Activated T-cell treated with anti-CD3 and anti-CD28 coated beads for 24 hours (primary cell): Measurements from ENCODE around the gene ETV1.

Experiments used
- DNase-seq: peaks from one replicate; pipeline ENCODE4 v3.0.0-alpha.2; 2020; ENCODE audit warnings: low read depth

ETV1 gene

DNA sequence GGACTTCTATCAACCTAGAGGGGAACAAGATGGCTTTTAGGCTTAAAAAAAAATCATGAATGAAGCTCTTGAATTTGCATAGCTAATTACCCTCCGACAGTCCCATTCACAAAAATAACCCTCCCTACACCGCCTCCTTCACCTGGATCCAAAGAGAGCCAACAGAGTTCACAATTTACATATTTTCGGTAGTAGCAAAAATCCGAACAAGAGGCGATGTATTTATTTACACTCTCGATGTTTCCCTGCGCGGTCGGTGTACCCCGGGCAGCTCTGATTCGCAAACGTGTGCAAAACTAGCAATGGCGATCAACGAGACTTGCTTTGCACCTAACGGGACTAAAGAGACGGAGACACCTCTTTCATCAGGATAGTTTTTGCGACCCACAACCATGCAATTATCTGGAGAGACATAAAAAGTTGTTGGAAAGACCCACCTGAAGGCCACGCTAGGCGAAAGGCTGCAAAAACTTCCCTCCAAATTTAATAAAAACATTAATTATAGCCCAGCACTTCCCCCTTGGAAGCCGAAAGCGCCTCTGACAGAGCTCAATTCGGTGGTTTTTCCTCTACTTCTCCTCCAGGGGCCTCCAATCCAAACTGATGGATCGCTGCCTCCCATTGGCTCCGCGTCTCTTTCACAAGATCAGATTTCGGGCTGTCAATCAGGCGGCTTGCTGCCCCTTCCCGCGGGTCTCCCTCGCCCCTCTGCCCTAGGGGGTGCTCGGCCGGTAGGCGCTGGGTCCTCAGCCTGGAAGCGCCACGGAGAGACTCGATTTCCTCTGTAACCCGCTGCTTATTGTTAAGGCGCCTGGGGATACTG lies at the start of gene ETV1:
Gene ETV1, minus strand, starts transcription at position 541 of the 823 bp plus-strand sequence. CDS start 614 bp downstream, outside the sequence.
- no peak for DNase-seq

DNA sequence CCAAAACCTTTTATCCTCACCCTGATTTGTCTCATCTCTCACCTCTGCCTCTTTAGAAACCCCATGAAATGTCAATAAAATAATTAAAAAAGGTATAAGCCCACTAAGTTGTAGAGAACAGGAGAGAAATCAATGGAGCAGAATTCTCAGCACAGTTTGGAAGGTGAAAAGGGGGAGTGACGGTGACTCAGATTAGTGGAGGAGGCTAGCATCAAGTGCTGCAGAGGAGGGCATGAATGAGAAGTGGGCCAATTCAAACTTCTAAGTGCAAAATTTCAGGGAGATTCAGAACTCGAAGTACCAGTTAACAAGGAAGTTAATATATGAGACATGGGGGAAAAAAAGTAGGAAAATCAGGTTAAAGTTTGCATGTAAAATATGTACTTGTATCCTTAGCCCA lies 34.9 kb upstream of the ETV1 start:
- DNase-seq: no peak

DNA sequence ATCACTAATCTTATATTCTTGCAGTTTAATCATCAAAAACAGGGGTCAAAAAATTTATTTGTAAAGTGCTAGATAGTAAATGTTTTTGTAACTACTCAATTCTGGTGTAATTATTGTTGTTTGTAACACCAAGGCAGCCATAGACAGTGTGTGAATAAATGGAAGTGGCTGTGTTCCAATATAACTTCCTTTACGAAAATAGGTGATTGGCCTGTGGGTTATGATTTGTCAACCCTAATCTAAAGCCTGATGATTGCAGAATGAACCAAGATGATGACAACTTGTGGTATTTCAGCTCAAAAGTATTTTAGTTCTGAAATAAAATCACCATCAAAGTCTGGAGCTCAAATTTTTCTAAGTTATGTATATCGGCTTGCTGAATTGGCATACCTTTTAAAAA lies 34.4 kb upstream of the ETV1 start:
- DNase-seq: no peak

DNA sequence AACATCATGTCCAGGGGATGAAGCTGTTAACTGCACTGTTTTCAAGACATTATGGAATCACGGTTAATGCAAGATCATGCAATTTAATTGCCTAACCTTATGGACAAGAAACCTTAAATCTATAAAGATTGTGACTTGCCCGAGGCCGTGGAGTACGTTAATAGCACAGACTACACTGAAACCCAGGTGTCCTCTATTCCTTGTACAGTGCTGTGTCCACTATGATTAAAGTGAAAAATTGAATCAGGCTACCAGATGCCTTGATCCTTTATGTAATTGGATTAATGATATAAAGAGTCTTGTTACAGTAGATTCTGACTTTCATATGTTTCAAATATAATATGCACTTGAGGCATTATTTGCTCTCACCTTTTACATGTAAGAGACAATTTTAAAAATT lies 33.9 kb upstream of the ETV1 start:
- no peak for DNase-seq

DNA sequence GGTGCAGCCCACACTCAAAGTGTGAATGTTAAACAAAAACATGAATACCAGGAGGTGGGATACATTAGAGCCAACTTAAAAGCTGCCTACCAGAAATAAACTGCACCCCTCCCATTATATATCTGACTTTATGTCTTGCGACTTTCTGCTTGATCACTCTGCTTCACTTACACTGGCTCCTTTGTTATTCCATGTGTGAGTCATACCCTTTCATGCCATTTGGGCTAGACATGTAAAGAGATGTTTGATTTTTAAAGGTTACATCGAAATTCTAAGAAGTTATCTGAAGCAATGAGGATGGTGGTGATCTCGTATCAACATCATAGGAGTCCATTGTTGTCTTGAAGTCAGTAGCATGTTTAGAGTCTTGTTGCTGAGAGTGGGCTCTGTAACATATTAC lies 31.6 kb upstream of the ETV1 start:
- no peak for DNase-seq

DNA sequence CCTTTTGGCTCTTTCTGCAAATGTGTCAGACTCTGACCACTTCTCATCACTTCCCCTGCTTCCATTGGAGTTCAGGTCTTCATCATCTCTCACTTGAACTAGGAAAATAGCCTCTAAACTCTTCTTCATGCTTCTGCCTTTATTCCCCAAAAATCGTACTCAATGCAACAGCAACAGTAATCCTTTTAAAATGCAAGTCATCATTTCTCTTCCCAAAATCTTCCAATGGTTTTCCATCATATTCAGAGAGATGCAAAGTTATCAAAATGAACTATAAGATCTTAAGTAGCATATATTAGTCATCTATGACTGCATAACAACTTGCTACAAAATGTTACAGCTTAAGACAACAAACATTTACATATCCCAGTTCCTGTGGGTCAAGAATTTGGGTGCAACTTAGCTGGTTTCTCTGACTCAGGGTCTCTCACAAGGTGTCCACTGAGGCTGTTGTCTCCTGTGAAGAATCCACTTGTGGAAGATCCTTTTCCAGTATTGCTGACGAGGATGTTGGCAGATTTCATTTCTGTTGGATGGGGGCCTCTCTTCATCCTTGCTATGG lies 31.0 kb upstream of the ETV1 start:
- no peak for DNase-seq

DNA sequence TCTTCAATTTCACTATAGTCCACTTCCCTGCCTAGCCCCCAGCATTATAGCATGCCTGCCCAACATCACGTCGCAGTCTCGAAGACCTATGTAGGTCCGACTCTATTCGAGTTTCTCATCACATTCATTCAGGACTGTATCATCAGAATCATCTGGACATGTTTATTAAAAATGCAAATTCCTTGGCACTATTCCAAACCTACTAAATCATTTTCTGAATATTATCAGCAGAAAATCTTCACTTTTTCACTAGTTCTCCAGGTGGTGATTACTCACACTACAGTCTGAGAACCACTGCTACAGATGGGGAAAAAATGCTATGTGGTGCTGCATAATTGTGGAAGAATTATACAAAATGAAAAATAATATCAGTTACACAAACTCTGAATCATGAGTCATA lies 29.3 kb upstream of the ETV1 start:
- no peak for DNase-seq

DNA sequence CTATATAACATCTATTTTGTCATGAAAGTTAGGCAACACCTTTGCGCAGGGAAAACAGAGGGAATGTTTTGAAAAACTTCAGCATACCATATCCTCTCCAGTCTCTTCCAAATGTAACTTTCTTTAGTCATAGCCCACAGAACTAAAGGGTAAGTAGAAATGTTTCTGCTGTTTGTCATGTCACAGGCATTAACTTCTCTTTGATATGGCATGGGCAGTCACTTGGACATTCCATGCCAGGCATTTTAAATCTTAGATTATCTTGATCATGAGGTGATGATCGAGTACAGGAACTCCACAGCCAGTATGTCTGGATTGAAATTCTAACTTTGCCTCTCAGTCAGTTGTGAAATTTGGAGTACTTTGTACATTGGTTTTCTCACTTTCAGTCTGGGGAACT lies 27.5 kb upstream of the ETV1 start:
- no peak for DNase-seq

DNA sequence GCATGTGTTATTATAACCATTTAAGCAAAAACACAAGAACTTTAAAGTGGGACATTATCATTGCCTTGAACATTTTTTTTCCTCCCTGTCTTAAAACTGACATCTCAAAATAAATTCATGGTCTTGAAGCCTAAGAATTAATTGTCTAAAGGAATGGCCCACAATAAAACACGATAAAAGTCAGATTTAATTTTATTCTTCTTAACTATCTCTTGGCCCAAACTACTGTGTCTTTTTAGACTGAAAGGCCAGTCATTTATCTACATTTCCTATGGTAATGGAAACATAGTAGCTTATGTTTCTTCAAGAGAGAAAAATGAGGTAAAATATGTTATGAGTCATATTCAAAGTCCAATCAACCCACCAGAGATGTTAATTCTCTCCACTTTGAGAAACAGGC lies 24.4 kb upstream of the ETV1 start:
- DNase-seq: no peak

DNA sequence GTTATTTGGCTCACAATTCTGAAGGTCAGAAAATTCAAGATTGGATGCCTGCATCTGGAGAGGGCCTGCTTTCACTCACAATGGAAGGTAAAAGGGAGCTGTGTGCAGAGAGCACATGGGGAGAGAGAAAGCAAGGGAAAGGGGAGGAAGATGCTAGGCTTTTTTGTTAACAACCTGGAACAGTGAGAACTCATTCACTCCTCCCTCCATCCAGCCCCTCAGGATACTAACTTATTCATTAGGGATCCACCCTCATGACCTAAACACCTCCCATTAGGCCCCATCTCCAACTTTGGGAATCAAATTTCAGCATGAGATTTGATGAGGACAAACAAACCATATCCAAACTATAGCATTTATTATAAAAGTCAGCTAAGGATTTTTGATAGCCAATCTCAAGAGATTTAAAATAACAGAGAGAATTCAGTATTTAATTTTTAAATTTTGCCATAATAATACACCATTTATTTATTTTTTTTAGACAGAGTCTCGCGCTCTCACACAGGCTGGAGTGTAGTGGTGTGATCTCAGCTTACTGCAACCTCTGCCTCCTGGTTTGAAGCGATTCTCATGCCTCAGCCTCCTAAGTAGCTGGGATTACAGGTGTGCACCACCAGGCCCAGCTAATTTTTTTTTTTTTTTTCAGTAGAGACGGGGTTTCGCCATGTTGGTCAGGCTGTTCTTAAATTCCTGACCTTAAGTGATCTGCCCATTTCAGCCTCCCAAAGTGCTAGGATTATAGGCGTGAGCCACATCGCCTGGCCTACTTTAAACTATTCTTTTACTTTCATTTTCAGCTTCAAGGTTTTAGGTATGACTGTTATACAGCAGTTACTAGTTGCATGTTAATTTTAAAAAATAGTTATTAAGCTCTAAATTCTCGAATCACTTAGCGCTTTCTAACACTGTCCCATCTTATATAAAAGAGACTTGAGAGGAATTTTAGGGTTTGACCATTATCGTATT lies 20.3 kb upstream of the ETV1 start:
- no peak for DNase-seq

DNA sequence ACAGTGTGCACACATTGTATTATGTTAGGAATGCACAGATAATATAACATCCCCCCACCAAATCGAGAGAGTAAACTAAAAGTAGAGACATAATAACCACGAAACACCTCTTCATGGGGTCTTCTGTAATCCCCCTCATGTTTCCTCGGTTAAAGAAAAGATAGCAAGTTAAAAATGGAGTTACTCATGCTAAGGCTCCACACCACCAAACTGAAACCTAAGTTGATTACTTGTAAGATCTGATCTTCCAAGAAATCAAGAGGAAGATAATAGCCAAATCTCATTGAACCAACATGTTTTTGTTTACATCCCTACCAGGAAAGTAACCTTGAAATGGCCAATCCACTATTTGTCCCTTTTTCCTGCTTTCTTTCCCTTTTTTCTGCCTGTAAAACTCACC lies 11.7 kb upstream of the ETV1 start:
- DNase-seq: no peak

DNA sequence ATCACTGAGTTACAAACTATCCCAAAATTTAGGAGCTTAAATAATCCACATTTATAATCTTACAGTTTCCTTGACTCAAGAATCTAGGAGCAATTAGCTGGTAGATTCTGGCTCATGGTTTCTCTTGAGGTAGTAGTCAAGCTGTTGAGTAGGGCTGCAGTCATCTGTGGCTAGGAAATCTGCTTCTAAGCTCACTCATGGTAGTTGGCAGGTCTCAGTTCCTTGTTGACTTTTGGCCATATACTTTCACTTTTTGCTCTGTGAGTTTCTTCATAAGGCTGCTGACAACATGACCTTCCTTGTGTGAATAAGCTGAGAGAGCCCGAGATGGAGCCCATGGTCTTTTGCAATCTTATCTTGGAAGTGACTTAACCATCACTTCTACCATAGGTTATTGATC lies 10.8 kb upstream of the ETV1 start:
- no peak for DNase-seq

DNA sequence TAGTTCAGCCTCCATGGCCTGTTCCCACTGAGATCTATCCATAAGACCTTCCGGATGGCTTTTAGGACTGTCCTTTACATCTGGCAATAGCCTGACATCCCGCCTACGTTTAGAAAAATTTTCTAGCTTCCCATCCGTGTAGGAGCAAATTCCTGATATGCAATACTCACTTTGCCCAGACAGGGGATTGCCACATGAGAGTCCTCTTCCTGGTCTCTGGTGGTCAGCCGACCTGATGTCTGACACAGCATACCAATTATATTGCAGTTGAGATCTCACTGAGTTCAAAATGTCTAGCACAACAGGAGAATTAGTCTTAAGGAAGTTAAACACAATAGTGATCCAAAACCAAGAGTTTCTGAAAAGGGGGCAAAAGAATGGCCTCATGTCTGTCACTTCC lies 9.4 kb upstream of the ETV1 start:
- no peak for DNase-seq

DNA sequence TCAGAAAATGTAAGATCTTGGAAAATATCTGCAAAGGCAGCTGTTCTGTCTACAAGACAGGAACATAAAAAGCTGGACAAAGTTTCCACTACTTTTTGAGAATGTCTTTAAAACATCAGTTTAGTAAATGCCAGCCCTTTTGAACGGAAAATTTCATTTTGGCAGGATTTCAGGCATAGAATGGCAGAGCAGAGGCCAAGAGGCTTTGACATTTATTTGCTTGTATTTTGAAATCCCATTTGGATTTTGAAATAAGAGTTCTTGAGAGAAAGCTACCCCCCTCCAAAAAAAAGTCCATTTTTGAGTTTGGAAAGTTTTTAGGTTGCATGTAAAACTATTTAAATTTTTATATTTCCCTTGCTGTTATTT lies 3.1 kb upstream of the ETV1 start:
- DNase-seq: no peak

DNA sequence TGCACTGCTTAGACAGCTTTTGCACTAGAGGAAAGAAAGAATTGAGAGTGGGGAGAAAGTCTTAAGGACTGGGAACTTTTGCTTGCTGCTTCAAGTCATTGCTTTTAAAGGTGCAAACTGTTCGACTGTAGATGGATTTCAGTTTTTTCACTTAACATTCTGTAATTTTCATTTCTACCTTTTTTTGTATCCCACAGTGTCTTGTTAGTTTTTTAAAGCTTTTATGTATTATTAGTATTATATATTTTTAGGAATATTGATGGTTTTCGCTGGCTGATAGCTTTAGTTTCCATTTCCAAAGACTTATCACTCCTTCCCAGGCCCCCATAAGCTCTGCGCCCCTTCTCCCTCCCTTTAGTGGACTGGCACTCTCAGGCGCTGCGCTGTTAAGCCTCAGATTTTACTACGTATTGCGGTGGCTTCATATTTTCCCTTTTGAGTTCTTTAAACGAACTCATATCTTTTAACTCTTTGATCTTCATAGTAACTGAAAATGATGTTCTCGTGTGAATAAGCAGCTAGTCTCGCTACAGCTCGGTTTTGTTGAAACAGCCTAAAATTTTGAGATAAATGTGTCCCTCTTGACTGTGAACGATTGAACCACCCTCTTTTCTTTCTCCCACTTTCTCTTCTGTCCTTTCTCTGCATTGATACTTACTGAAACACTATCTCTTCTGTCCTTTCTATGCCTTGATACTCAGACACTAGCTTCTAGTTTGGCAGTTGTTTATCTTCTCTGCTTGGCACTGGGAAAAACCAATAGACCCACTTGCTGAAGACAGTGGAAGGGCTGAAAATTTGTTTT lies 2.5 kb upstream of the ETV1 start:
- no peak for DNase-seq

DNA sequence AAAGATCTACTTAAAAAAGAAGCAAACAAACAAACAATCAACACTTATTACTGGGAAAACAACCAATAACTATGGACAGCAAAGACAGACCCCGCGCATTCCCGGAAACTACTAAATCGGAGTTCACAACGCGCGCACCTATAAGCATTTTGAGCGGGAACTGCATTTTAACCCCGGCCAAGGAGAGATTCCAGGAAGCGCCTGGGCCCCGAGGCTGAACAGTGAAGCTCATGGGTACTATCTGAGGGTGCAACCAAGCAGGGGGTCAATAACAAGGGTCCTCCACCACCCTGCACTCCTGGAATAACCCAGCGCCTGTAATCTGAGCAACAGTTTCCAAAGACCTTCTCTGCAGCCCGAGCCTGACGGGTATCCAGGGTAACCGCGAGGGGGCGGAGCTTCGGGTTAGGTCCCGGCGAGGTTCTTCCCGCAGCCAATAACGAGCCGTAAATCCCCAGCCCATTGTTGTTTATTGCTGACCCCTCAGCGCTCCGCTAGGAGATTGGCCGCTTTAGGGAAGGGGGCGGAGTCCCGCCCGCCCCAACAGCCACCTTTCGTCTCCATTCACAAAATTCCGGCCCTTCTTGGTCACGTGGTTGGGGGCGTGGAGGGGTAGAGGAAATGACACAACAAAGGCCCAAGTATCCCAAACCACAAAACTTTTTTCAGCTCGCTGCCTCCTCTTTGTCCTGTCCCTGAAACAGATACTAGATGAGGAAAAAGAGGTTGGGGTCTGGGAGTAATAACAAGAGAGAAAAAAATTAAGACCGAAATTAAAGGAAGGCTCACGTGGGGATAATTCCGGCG lies 1.7 kb upstream of the ETV1 start:
- DNase-seq: peak; percentile 54

DNA sequence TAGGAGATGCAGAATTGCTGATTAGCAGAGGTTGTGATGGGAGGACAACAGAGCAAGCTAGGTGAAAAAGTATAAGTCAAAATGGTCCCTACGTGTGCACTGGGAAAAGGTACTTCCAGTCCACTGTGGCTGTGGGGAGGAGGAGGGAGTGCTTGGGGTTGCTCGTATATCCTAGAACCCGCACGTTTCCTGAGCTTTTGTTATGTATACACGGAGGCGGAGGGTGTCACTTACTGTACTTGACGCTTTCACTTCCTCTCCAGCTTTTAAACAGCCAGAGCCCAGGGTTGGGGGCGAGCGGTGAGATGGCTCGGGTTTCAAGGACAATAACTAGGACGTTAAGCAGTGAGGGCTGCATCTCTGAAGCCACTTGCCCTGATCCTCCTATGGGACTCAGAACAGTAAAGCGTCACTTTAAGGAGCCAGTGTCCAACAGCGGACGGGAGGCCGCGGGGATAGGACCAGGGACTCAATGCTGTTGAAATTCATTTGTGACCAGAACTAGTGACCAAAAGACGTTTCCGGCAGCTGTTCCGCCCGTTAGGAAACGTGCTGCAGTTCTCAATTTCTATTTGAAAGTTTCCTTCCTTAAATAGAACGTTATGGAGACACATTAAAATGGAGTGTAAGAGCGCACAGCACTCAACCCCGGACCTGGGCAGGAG lies 985 bp upstream of the ETV1 start:
- no peak for DNase-seq

DNA sequence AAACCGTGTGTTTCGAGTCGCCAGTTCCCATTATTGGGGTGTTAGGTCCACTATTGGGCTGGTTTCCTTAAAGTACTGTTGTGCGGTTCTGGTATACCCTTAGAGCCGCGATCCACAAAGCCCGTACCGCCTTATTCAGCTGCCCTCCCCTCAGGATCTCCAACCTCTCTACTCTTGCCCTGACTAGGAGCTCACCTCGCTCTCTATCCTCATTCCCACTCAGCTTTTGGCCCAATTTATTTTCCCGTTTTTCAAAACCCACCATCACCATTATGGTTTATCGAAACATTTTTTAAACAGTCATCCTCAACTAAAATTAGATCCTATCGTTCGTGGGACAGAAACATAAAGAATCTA lies 461 bp upstream of the ETV1 start:
- no peak for DNase-seq

DNA sequence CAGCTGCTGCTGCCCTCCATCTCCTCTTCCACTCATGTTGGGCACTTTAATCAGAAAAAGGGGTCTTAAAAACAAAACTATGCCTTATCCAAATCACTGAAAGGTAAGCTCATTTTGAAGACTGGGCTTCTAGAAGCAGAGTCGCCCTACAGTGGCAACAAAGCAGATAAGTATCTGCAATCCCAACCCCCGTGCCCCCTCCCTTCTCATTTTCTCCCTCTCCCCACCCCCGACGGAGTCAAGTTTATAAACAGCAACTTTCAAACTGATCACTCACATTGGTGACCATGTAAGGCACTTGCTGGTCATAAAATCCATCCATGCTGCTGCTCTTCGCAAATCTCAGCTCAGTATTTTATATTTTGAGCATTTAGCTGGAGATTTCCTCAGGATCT lies 738 bp downstream of the ETV1 start:
- no peak for DNase-seq

DNA sequence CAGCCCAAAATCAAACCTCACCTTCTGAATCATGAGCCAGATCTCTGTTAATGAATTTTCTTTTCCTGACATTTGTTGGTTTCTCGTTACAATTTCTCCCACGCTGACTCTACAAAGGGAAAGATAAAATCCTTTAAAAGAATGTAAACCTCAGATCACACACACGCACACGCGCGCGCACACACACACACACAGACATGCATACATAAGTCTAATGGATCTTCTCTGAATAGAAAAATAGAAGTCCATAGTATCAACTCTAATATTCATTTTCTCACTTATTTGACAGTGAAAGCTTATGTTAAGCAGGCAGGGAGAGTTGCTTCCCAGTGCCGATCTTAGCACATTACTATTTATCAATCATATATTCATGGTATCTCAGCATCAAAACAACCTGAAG lies 1.4 kb downstream of the ETV1 start:
- no peak for DNase-seq

DNA sequence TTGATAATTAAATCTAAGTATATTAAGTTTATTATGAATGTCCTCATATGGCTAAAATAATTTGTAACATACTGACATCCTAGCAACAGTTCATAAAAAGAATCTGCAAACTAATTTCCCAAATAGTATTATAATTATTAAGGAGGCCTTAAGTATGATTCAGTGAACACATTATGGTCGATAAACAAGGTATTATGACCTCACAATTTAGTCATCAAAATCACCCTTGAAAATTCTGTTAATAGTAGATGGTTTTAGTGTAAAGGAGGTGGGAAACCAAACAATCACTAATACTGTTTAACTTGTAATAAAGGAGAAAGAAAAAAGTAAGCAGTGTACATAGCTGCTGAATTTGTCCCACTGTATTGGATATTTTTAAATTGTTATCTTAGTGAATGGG lies 2.1 kb downstream of the ETV1 start:
- no peak for DNase-seq
